H9 (cell line): ENCODE results near the gene IDUA. TPM values are rescaled to one million over a fixed set of nuclear protein-coding genes. Genes with fewer than 3 reads are reported as not detected.
A peak's percentile ranks its signal among the peaks of the same experiment; 100 is the strongest.

Experiments used
- DNase-seq: peaks from one replicate; pipeline ENCODE4 v3.0.0-alpha.2; 2017
- H2AFZ ChIP-seq: one replicate; pipeline ENCODE4 v1.6.1; 2013; ENCODE audit warnings: mild to moderate bottlenecking, low read length, control low read depth, moderate library complexity
- H2AK5ac ChIP-seq: 2 replicates; pipeline ENCODE4 v1.6.1; 2013; ENCODE audit warnings: low read length, control low read depth, mixed read lengths; ENCODE audit not compliant: insufficient read length
- H2BK120ac ChIP-seq: one replicate; pipeline ENCODE4 v1.6.1; 2013; ENCODE audit warnings: low read depth, mild to moderate bottlenecking, low read length, control low read depth, inconsistent platforms; ENCODE audit not compliant: poor library complexity, severe bottlenecking
- H2BK12ac ChIP-seq: 2 replicates; pipeline ENCODE4 v1.6.1; 2013; ENCODE audit warnings: low read length, control low read depth, mixed read lengths, low read depth; ENCODE audit not compliant: insufficient read length
- H2BK15ac ChIP-seq: 2 replicates; pipeline ENCODE4 v1.6.1; 2013; ENCODE audit warnings: low read depth, low read length, control low read depth
- H2BK20ac ChIP-seq: one replicate; pipeline ENCODE4 v1.6.1; 2013; ENCODE audit warnings: low read depth, mild to moderate bottlenecking, low read length, control low read depth, inconsistent platforms; ENCODE audit not compliant: poor library complexity, severe bottlenecking
- H2BK5ac ChIP-seq: 2 replicates; pipeline ENCODE4 v1.6.1; 2013; ENCODE audit warnings: low read length, control low read depth, mixed read lengths; ENCODE audit not compliant: insufficient read length
- H3K14ac ChIP-seq: 2 replicates; pipeline ENCODE4 v1.6.1; 2013; ENCODE audit warnings: low read length, control low read depth; ENCODE audit not compliant: insufficient read depth
- H3K18ac ChIP-seq: 2 replicates; pipeline ENCODE4 v1.6.1; 2013; ENCODE audit warnings: low read depth, mild to moderate bottlenecking, mixed read lengths, low read length, control low read depth; ENCODE audit not compliant: insufficient read length
- H3K23ac ChIP-seq: 2 replicates; pipeline ENCODE4 v1.6.1; 2013; ENCODE audit warnings: low read length, control low read depth, mixed read lengths, low read depth; ENCODE audit not compliant: insufficient read length
- H3K23me2 ChIP-seq: 2 replicates; pipeline ENCODE4 v1.6.1; 2013; ENCODE audit warnings: low read depth, mild to moderate bottlenecking, mixed read lengths, low read length, control low read depth; ENCODE audit not compliant: insufficient read length, poor library complexity, severe bottlenecking
- H3K27ac ChIP-seq: 2 replicates; pipeline ENCODE4 v1.5.1; 2013; ENCODE audit warnings: low read length, control low read depth, mixed read lengths, low read depth; ENCODE audit not compliant: insufficient read length
- H3K27me3 ChIP-seq: 2 replicates; pipeline ENCODE4 v1.6.1; 2013; ENCODE audit warnings: low read length, control low read depth, inconsistent platforms; ENCODE audit not compliant: insufficient read depth
- H3K4ac ChIP-seq: 2 replicates; pipeline ENCODE4 v1.6.1; 2013; ENCODE audit warnings: low read depth, mild to moderate bottlenecking, control low read depth, inconsistent platforms, low read length, moderate library complexity
- H3K4me1 ChIP-seq: 2 replicates; pipeline ENCODE4 v1.6.1; 2013; ENCODE audit warnings: low read length, control low read depth, inconsistent platforms; ENCODE audit not compliant: insufficient read depth
- H3K4me2 ChIP-seq: 2 replicates; pipeline ENCODE4 v1.6.1; 2013; ENCODE audit warnings: low read length, control low read depth, mixed read lengths; ENCODE audit not compliant: insufficient read length, insufficient read depth
- H3K56ac ChIP-seq: 2 replicates; pipeline ENCODE4 v1.6.1; 2013; ENCODE audit warnings: low read depth, mild to moderate bottlenecking, mixed read lengths, low read length, control low read depth; ENCODE audit not compliant: insufficient read length
- H3K79me1 ChIP-seq: 2 replicates; pipeline ENCODE4 v1.6.1; 2013; ENCODE audit warnings: low read depth, mild to moderate bottlenecking, moderate library complexity, low read length, control low read depth, inconsistent platforms; ENCODE audit not compliant: insufficient read depth, poor library complexity, severe bottlenecking
- H3K79me2 ChIP-seq: 2 replicates; pipeline ENCODE4 v1.6.1; 2013; ENCODE audit warnings: low read length, control low read depth, inconsistent platforms; ENCODE audit not compliant: insufficient read depth
- H3K9ac ChIP-seq: 2 replicates; pipeline ENCODE4 v1.6.1; 2013; ENCODE audit warnings: low read length, control low read depth, mixed read lengths; ENCODE audit not compliant: insufficient read length; ENCODE audit errors: extremely low read depth
- H3K9me3 ChIP-seq: one replicate; pipeline ENCODE4 v1.6.1; 2013; ENCODE audit warnings: low read depth, low read length, inconsistent platforms; ENCODE audit not compliant: control insufficient read depth
- H3T11ph ChIP-seq: one replicate; pipeline ENCODE4 v1.6.1; 2013; ENCODE audit warnings: mild to moderate bottlenecking, low read length, control low read depth, inconsistent platforms
- H4K20me1 ChIP-seq: one replicate; pipeline ENCODE4 v1.6.1; 2013; ENCODE audit not compliant: control insufficient read depth, insufficient read length, insufficient read depth
- H4K5ac ChIP-seq: 2 replicates; pipeline ENCODE4 v1.6.1; 2013; ENCODE audit warnings: low read depth, mild to moderate bottlenecking, mixed read lengths, low read length, control low read depth; ENCODE audit not compliant: insufficient read length
- H4K8ac ChIP-seq: replicated peaks from 2 replicates; pipeline ENCODE4 v1.6.1; 2013; ENCODE audit warnings: low read length, control low read depth, mixed read lengths, low read depth; ENCODE audit not compliant: insufficient read length
- H4K91ac ChIP-seq: 2 replicates; pipeline ENCODE4 v1.6.1; 2013; ENCODE audit warnings: low read depth, mild to moderate bottlenecking, moderate library complexity, mixed read lengths, low read length, control low read depth; ENCODE audit not compliant: insufficient read length
- H3K27ac Mint-ChIP-seq, 3 experiments: 2 replicates in 2 of 3; 3 replicates in 1 of 3; pipeline ENCODE4 v1.8.0; 2020 to 2021; ENCODE audit warnings: mixed read lengths in 3 of 3, mild to moderate bottlenecking in 1 of 3, moderate library complexity in 1 of 3
- H3K27me3 Mint-ChIP-seq: 2 replicates; pipeline ENCODE4 v1.8.0; 2021; ENCODE audit warnings: low read depth, mild to moderate bottlenecking, moderate library complexity, mixed read lengths
- H3K36me3 Mint-ChIP-seq, 3 experiments: 2 replicates in 2 of 3; 3 replicates in 1 of 3; pipeline ENCODE4 v1.8.0; 2020 to 2021; ENCODE audit warnings: low read depth in 3 of 3, mixed read lengths in 3 of 3; ENCODE audit not compliant: insufficient read depth in 1 of 3
- H3K4me1 Mint-ChIP-seq, 2 experiments: 2 replicates each; pipeline ENCODE4 v1.8.0; 2020; ENCODE audit warnings: mixed read lengths in 2 of 2
- H3K4me3 Mint-ChIP-seq, 2 experiments: 2 replicates in 1 of 2; 3 replicates in 1 of 2; pipeline ENCODE4 v1.8.0; 2020 to 2021; ENCODE audit warnings: mild to moderate bottlenecking in 2 of 2, mixed read lengths in 2 of 2, moderate library complexity in 1 of 2
- H3K9me3 Mint-ChIP-seq, 2 experiments: 2 replicates in 1 of 2; 3 replicates in 1 of 2; pipeline ENCODE4 v1.8.0; 2020; ENCODE audit warnings: mild to moderate bottlenecking in 2 of 2, mixed read lengths in 2 of 2, moderate library complexity in 1 of 2
- CTCF ChIP-seq: fragments of 200-600 bp; sonication (generic); conservative IDR thresholded peaks from 3 replicates; pipeline ENCODE4 v1.8.0; 2021; ENCODE audit warnings: antibody characterized with exemption, mild to moderate bottlenecking
- WGBS: extraction: QIAGEN DNeasy Blood & Tissue Kit; methylation state at CpG from one replicate; pipeline ENCODE4 v1.1.7; 2013; ENCODE audit warnings: missing lambda C conversion rate, low lambda C conversion rate, mixed read lengths; ENCODE audit not compliant: insufficient read length; ENCODE audit errors: extremely low coverage; 5-methylcytosine and 5-hydroxymethylcytosine counted together
- total RNA-seq: library from RNA; stranded (reverse); gene quantifications from 2 replicates; pipeline ENCODE4 v1.2.1, GENCODE V29; 2021

IDUA gene
- total RNA-seq, 1 experiment from 2014 or later = 14.5 TPM

GRCh38 chr4:1002131-1002630 lies 15.3 kb downstream of the IDUA start:
- Mint-ChIP-seq H3K36me3 (no peaks in the 10 kb centered on the region), H3K27ac (no peak overlapping the region), H3K4me1 (peaks cover 2% of the 10 kb centered on the region in 2 experiments; a peak in 2 of 4 replicates), H3K27me3 (peaks cover 84% of the 10 kb centered on the region), H3K4me3 (peak overlapping the region; percentile 34 to 74; a peak in 4 of 5 replicates), H3K9me3 (peaks cover 5 to 9% of the 10 kb centered on the region in 2 experiments; a peak in 4 of 5 replicates)
- no peak overlapping the region for H4K91ac ChIP-seq
- H3K23me2 ChIP-seq = peaks cover 11% of the 10 kb centered on the region
- H2AFZ ChIP-seq = no peak overlapping the region
- no peaks in the 10 kb centered on the region for H3K79me2 ChIP-seq
- TF ChIP-seq CTCF = no peak
- peaks cover 35% of the 10 kb centered on the region; the same call in 1 of the 2 replicates for H3K27me3 ChIP-seq
- H2BK15ac ChIP-seq = no peak overlapping the region
- H3K18ac ChIP-seq = no peak overlapping the region
- peak; percentile 59 for DNase-seq
- no peak overlapping the region for H3K4ac ChIP-seq
- H3K4me1 ChIP-seq = no peaks in the 10 kb centered on the region
- H2BK12ac ChIP-seq = no peak overlapping the region
- H3K56ac ChIP-seq = no peak overlapping the region
- no peak overlapping the region for H3K27ac ChIP-seq
- H3K23ac ChIP-seq = no peak overlapping the region
- H2BK20ac ChIP-seq = no peak overlapping the region
- H4K20me1 ChIP-seq = no peaks in the 10 kb centered on the region
- H3T11ph ChIP-seq = no peak overlapping the region
- no peak overlapping the region for H4K5ac ChIP-seq
- no CpG with 5 or more reads among the region's 54 CpGs for WGBS
- 0 out of 2 replicates have a peak overlapping the region, but pooled peaks have one; percentile 46 for H3K14ac ChIP-seq
- H2BK5ac ChIP-seq = no peak overlapping the region
- no peak overlapping the region for H2AK5ac ChIP-seq
- no peak overlapping the region for H4K8ac ChIP-seq
- no peak overlapping the region for H3K9ac ChIP-seq
- H3K9me3 ChIP-seq = no peaks in the 10 kb centered on the region
- H3K4me2 ChIP-seq = peak overlapping the region; percentile 56
- no peak overlapping the region for H2BK120ac ChIP-seq
- H3K79me1 ChIP-seq = no peaks in the 10 kb centered on the region
